HepG2 (cell line): Measurements from ENCODE around the gene VAV2. TPM values are rescaled to one million over a fixed set of nuclear protein-coding genes. Genes with fewer than 3 reads are reported as not detected.

Source experiments
- ATAC-seq: fragments of 200-7000 bp; cut with Tn5 transposase; 3 replicates; pipeline ENCODE4 v1.9.1; 2020; ENCODE audit warnings: mild to moderate bottlenecking, moderate library complexity
- BruUV-seq: library from RNA; stranded (reverse); fragments of 400-500 nt; replicated peaks from 2 replicates; lab custom pipeline; 2021; lab: Mats Ljungman, UMichigan
- CTCF ChIA-PET: fragments of 300-600 bp; formaldehyde crosslinking; extraction: SDS; loops from one replicate; lab custom pipeline; 2021; ENCODE audit warnings: low total read pairs, inconsistent platforms, low intra/inter-chr PET ratio; lab: Yijun Ruan, JAX
- POLR2A ChIA-PET: fragments of 350-600 bp; sonication (Branson Sonifier 250); formaldehyde crosslinking; loops from one replicate; lab custom pipeline; 2020; ENCODE audit warnings: antibody characterized with exemption, inconsistent platforms; lab: Yijun Ruan, JAX
- DNase-seq: peaks from one replicate; pipeline ENCODE4 v3.0.0-alpha.2; 2015; ENCODE audit warnings: low spot score
- FAIRE-seq: peaks from 3 replicates; lab custom pipeline; 2011; peaks lifted over from hg19 to GRCh38; lab: Jason Lieb, UNC
- H2AFZ ChIP-seq: one replicate; pipeline ENCODE4 v1.6.1; 2011; ENCODE audit warnings: low read length, inconsistent platforms
- H3K27ac ChIP-seq: fragments of 300-600 bp; 3 replicates; pipeline ENCODE4 v1.8.0; 2011; ENCODE audit warnings: mixed run types, mild to moderate bottlenecking, mixed read lengths, low read length, inconsistent platforms; ENCODE audit not compliant: insufficient read depth; ENCODE audit errors: extremely low read length
- H3K27me3 ChIP-seq, 2 experiments: fragments of 200-600 bp in 1 of 2; 2 replicates in 1 of 2; 3 replicates in 1 of 2; pipeline versions ENCODE4 v1.6.0 to v1.8.0; 2011; ENCODE audit warnings: low read length in 2 of 2, mild to moderate bottlenecking in 2 of 2, moderate library complexity in 2 of 2, inconsistent platforms in 1 of 2; ENCODE audit not compliant: insufficient read depth in 2 of 2, control insufficient read depth in 1 of 2
- H3K36me3 ChIP-seq, 2 experiments: fragments of 200-600 bp in 1 of 2; replicated peaks in 1 of 2; 2 replicates in 1 of 2; 3 replicates in 1 of 2; pipeline versions ENCODE4 v1.5.1 to v1.8.0; 2011; ENCODE audit warnings: low read length in 2 of 2, inconsistent platforms in 1 of 2; ENCODE audit not compliant: insufficient read depth in 2 of 2, control insufficient read depth in 1 of 2
- H3K4me1 ChIP-seq: 2 replicates; pipeline ENCODE4 v1.5.1; 2012; ENCODE audit warnings: low read length, inconsistent platforms; ENCODE audit not compliant: insufficient read depth
- H3K4me2 ChIP-seq: 2 replicates; pipeline ENCODE4 v1.6.0; 2011; ENCODE audit warnings: low read depth, low read length, inconsistent platforms
- H3K4me3 ChIP-seq, 3 experiments: fragments of 200-600 bp in 1 of 3; sonication (generic), shearing (Covaris generic) in 1 of 3; replicated peaks in 1 of 3; 2 replicates each; pipeline ENCODE4 v1.5.1; 2011 to 2016; ENCODE audit warnings: low read length in 3 of 3, inconsistent platforms in 2 of 3, low read depth in 2 of 3, mild to moderate bottlenecking in 2 of 3, control low read depth in 1 of 3, mixed read lengths in 1 of 3; ENCODE audit not compliant: insufficient read depth in 1 of 3
- H3K79me2 ChIP-seq: one replicate; pipeline ENCODE4 v1.6.1; 2011; ENCODE audit warnings: low read length, inconsistent platforms; ENCODE audit not compliant: insufficient read depth
- H3K9ac ChIP-seq: 2 replicates; pipeline ENCODE4 v1.6.0; 2011; ENCODE audit warnings: mild to moderate bottlenecking, low read depth, low read length, inconsistent platforms; ENCODE audit not compliant: insufficient read depth
- H3K9me3 ChIP-seq: 2 replicates; pipeline ENCODE4 v1.5.1; 2012; ENCODE audit warnings: mild to moderate bottlenecking, low read length
- H4K20me1 ChIP-seq: 2 replicates; pipeline ENCODE4 v1.6.0; 2011; ENCODE audit warnings: inconsistent platforms, mild to moderate bottlenecking, low read length, moderate library complexity; ENCODE audit not compliant: insufficient read depth
- AGO1 ChIP-seq: fragments of 200-400 bp; formaldehyde crosslinking; IDR thresholded peaks from 2 replicates; pipeline ENCODE4 v1.6.1; 2017; ENCODE audit warnings: mild to moderate bottlenecking, low read depth, low read length, moderate library complexity; ENCODE audit not compliant: poor library complexity, severe bottlenecking
- IRF9 ChIP-seq: sonication (generic); formaldehyde crosslinking; IDR thresholded peaks from 2 replicates; pipeline ENCODE4 v1.8.0; 2022; ENCODE audit warnings: missing genetic modification reagents, mild to moderate bottlenecking, borderline replicate concordance
- MTERF4 ChIP-seq: sonication (generic); formaldehyde crosslinking; IDR thresholded peaks from 2 replicates; pipeline ENCODE4 v1.8.0; 2023; ENCODE audit warnings: mild to moderate bottlenecking, missing genetic modification reagents
- NR0B2 ChIP-seq: sonication (generic); formaldehyde crosslinking; IDR thresholded peaks from 2 replicates; pipeline ENCODE4 v1.4.0; 2020; ENCODE audit warnings: mild to moderate bottlenecking, missing genetic modification reagents
- ZBTB7A ChIP-seq: sonication (generic); formaldehyde crosslinking; IDR thresholded peaks from 2 replicates; pipeline ENCODE4 v1.8.0; 2022; ENCODE audit warnings: mild to moderate bottlenecking, missing genetic modification reagents
- ZFP36L1 ChIP-seq: sonication (generic); formaldehyde crosslinking; IDR thresholded peaks from 2 replicates; pipeline ENCODE4 v1.8.0; 2022; ENCODE audit warnings: mild to moderate bottlenecking, missing genetic modification reagents, moderate library complexity
- ZNF234 ChIP-seq: sonication (generic); formaldehyde crosslinking; conservative IDR thresholded peaks from 2 replicates; pipeline ENCODE4 v1.5.1; 2020; ENCODE audit warnings: mild to moderate bottlenecking, missing genetic modification reagents
- WGBS: methylation state at CpG from one replicate; pipeline ENCODE4 v1.1.6; 2017; ENCODE audit warnings: low lambda C conversion rate; 5-methylcytosine and 5-hydroxymethylcytosine counted together
- in situ Hi-C: cut with HindIII; loops from 2 replicates; pipeline ENCODE4 v1.10.0; 2017; ENCODE audit warnings: low pct_unique_long_range_greater_than_20kb; ENCODE audit not compliant: extremely low pct_ligation_motif_present
- intact Hi-C: fragments of 100-400 bp; cut with micrococcal nuclease; formaldehyde crosslinking; loops from one replicate; pipeline ENCODE4 v1.10.0; 2022; ENCODE audit not compliant: unreplicated experiment
- polyA plus RNA-seq, 8 experiments: library from polyadenylated mRNA; depleted of rRNA in 3 of 8; stranded (reverse) in 7 of 8; unstranded in 1 of 8; fragments of >200 nt; fragmentation: Illumina TruSeq in 4 of 8; extraction: Trizol in 4 of 8; gene quantifications; 2 replicates each; pipeline versions ENCODE4 v1.2.1 to v1.2.3, GENCODE V29; 2011 to 2016; ENCODE audit warnings: low read depth in 4 of 8, missing spikeins in 1 of 8, mixed read lengths in 1 of 8; ENCODE audit not compliant: insufficient read depth in 1 of 8
- total RNA-seq, 5 experiments: library from RNA; depleted of rRNA; stranded (reverse); fragments of >200 nt; fragmentation: Illumina TruSeq; extraction: Trizol; gene quantifications; 2 replicates each; pipeline ENCODE4 v1.2.3, GENCODE V29; 2016; ENCODE audit warnings: low read depth in 1 of 5
- TF ChIP-seq, protein P1 (sequence below): sonication (generic); formaldehyde crosslinking; IDR thresholded peaks from 2 replicates; pipeline ENCODE4 v1.9.0; 2022; ENCODE audit warnings: low read depth, missing genetic modification reagents
- TF ChIP-seq, protein P2 (sequence below), 2 experiments: sonication (generic) in 1 of 2; formaldehyde crosslinking in 1 of 2; IDR thresholded peaks; 2 replicates each; pipeline versions ENCODE4 v1.6.1 to v1.9.0; 2014 to 2022; ENCODE audit warnings: antibody characterized with exemption in 1 of 2, borderline replicate concordance in 1 of 2, inconsistent platforms in 1 of 2, low read depth in 1 of 2, missing genetic modification reagents in 1 of 2

The VAV2 gene
- total and polyA plus RNA-seq, 2 of the 13 experiments (the other 11 are each of a cell fraction or from before 2014, with no cell fraction given), result 22.5 to 22.9 TPM

- Histone ChIP-seq H3K4me3 (peak overlapping the region in 1 of 3 experiments; percentile 97; a peak in 1 of 6 replicates), H3K79me2 (peaks cover 26% of the 10 kb centered on the region), H3K4me2 (peak overlapping the region; percentile 91), H4K20me1 (peaks cover 15% of the 10 kb centered on the region; the same call in 1 of the 2 replicates), H3K9me3 (no peaks in the 10 kb centered on the region), H3K27me3 (no peaks in the 10 kb centered on the region), H3K36me3 (no peaks in the 10 kb centered on the region), H2AFZ (no peak overlapping the region), H3K9ac (no peak overlapping the region), H3K4me1 (peaks cover 36% of the 10 kb centered on the region), H3K27ac (no peak overlapping the region)
- peak; percentile 65 for ATAC-seq
- intact Hi-C loops, result loop anchor here (1.0 to 2.0 kb wide), 3 partner anchors 16 to 212 kb away; no protein-coding TSS in a partner anchor
- in situ Hi-C loops, result loop anchor here (5.0 kb wide), 1 partner anchor 207 kb away; no protein-coding TSS in a partner anchor
- DNase-seq, result peak; percentile 64
- FAIRE-seq, result peak; percentile 62
- ChIA-PET CTCF (interaction anchor here (0.7 to 4.0 kb wide), 7 partner anchors 70 to 267 kb away, joined by 3 to 40 read pairs (median 7); no protein-coding TSS in a partner anchor), POLR2A (interaction anchor here (0.9 to 1.6 kb wide), 6 partner anchors 80 to 257 kb away, joined by 3 to 11 read pairs (median 4); partner anchors contain the start of gene SARDH)
- BruUV-seq, result no TSS peak
- 7% methylated on average over 10 of the region's 11 CpGs for WGBS
- 0 out of 2 replicates have a peak, but pooled peaks have one; percentile 19 for TF ChIP-seq IRF9 (CRISPR knock-in tag)
- TF ChIP-seq AGO1, result peak; percentile 54
- no peak for TF ChIP-seq ZNF234 (CRISPR knock-in tag)
- no peak for TF ChIP-seq ZFP36L1 (CRISPR knock-in tag)
- no peak for TF ChIP-seq MTERF4 (CRISPR knock-in tag)
- TF ChIP-seq, protein P1, sequence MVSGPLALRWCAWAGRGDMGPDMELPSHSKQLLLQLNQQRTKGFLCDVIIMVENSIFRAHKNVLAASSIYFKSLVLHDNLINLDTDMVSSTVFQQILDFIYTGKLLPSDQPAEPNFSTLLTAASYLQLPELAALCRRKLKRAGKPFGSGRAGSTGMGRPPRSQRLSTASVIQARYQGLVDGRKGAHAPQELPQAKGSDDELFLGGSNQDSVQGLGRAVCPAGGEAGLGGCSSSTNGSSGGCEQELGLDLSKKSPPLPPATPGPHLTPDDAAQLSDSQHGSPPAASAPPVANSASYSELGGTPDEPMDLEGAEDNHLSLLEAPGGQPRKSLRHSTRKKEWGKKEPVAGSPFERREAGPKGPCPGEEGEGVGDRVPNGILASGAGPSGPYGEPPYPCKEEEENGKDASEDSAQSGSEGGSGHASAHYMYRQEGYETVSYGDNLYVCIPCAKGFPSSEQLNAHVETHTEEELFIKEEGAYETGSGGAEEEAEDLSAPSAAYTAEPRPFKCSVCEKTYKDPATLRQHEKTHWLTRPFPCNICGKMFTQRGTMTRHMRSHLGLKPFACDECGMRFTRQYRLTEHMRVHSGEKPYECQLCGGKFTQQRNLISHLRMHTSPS (CRISPR knock-in tag), result peak; percentile 21; the same call in 1 of the 2 replicates
- TF ChIP-seq, protein P2, sequence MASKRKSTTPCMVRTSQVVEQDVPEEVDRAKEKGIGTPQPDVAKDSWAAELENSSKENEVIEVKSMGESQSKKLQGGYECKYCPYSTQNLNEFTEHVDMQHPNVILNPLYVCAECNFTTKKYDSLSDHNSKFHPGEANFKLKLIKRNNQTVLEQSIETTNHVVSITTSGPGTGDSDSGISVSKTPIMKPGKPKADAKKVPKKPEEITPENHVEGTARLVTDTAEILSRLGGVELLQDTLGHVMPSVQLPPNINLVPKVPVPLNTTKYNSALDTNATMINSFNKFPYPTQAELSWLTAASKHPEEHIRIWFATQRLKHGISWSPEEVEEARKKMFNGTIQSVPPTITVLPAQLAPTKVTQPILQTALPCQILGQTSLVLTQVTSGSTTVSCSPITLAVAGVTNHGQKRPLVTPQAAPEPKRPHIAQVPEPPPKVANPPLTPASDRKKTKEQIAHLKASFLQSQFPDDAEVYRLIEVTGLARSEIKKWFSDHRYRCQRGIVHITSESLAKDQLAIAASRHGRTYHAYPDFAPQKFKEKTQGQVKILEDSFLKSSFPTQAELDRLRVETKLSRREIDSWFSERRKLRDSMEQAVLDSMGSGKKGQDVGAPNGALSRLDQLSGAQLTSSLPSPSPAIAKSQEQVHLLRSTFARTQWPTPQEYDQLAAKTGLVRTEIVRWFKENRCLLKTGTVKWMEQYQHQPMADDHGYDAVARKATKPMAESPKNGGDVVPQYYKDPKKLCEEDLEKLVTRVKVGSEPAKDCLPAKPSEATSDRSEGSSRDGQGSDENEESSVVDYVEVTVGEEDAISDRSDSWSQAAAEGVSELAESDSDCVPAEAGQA (IDR thresholded peaks at IDR 0.05; ENCODE audit: low read depth), result no peak
- TF ChIP-seq, protein P2 (CRISPR knock-in tag; IDR thresholded peaks at IDR 0.05; ENCODE audit: borderline replicate concordance), result no peak
- peak; percentile 89 for TF ChIP-seq ZBTB7A (CRISPR knock-in tag)
- TF ChIP-seq NR0B2 (CRISPR knock-in tag), result 0 out of 2 replicates have a peak, but pooled peaks have one; percentile 22
Observed at GRCh38 chr9:133994353-133995011, 2.4 kb upstream of the VAV2 start.
